ENCODE data around the gene TOB2.

Gene TOB2

DNA sequence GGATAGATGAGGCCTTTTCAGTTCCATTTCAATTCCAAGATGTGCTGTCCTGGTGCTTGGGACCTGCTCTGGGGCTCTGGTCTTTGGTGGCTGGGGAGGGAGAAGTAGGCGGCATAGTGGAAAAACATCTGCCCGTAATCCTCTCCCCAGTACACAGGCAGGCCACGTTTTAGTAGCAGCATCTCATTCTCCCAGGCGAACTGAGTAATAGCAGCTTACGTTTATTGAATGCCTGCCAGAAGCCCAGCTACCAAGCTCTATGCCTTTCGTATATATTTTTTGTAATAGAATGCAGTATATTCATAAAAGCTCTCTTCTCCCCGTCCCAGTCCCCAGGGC lies 33.8 kb upstream of the TOB2 start:
- no peak overlapping the region for H3K4me3 ChIP-seq (ENCODE audit: low read length)

DNA sequence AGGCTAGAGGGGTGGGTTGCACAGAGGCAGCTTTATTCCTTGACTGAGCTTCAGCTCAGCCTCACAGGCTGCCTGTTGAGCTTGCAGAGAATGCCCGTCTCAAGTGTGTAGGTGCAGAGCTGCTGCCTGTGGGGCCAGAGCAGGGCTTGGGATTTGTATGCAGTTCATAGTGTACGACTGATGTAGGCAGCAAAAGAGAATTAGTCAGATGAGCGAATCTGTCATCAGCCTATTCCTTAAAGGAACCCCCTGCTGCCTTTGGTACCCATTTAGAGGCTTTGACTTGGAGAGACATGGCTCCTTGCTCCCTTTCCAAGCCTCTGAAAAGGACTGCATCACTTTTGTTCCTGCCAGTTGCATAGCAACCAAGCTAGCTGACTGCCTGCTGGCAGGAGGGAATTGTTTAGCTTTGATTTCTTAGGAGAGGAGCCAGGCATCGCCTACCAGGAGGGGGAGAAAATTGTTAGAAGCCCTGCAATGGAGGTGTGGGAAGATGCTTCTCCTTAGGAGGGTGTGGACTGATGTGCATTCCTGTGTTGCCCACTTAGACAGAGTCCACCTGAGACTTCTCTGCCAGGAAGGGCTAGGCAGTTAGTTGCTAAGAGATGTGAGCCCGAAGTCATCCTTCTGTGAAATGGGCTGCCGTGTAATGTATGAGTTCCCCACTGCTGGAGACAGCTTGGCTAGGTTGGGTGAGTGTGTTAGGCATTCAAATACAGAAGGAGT lies 33.2 kb upstream of the TOB2 start:
- Histone ChIP-seq H3F3A (ENCODE audit: insufficient read depth, low read length) (no peaks in the 10 kb centered on the region), H2AFZ (ENCODE audit: low read length) (no peak overlapping the region), H3K4me3 (ENCODE audit: low read length) (no peak overlapping the region), H4K20me1 (ENCODE audit: insufficient read depth, low read length) (peaks cover 43% of the 10 kb centered on the region), H3K27me3 (replicated peaks; ENCODE audit: insufficient read depth, low read length) (no peaks in the 10 kb centered on the region), H3K4me1 (ENCODE audit: low read length) (no peaks in the 10 kb centered on the region), H3K9me3 (replicated peaks; ENCODE audit: insufficient read depth, low read length) (no peaks in the 10 kb centered on the region), H3K9me2 (replicated peaks; ENCODE audit: insufficient read depth, low read length) (no peaks in the 10 kb centered on the region), H3K9ac (ENCODE audit: low read length) (no peak overlapping the region), H3K79me2 (ENCODE audit: low read length) (peaks cover 98% of the 10 kb centered on the region), H3K4me2 (ENCODE audit: low read depth, low read length) (no peak overlapping the region), H3K27ac (ENCODE audit: low read length) (no peak overlapping the region), H3K36me3 (replicated peaks; ENCODE audit: insufficient read depth, low read length) (no peaks in the 10 kb centered on the region)
- TF ChIP-seq EZH2 (optimal IDR thresholded peaks at IDR 0.05; ENCODE audit: low read depth, low read length) = no peak
- TF ChIP-seq, protein P1, sequence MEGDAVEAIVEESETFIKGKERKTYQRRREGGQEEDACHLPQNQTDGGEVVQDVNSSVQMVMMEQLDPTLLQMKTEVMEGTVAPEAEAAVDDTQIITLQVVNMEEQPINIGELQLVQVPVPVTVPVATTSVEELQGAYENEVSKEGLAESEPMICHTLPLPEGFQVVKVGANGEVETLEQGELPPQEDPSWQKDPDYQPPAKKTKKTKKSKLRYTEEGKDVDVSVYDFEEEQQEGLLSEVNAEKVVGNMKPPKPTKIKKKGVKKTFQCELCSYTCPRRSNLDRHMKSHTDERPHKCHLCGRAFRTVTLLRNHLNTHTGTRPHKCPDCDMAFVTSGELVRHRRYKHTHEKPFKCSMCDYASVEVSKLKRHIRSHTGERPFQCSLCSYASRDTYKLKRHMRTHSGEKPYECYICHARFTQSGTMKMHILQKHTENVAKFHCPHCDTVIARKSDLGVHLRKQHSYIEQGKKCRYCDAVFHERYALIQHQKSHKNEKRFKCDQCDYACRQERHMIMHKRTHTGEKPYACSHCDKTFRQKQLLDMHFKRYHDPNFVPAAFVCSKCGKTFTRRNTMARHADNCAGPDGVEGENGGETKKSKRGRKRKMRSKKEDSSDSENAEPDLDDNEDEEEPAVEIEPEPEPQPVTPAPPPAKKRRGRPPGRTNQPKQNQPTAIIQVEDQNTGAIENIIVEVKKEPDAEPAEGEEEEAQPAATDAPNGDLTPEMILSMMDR (IDR thresholded peaks at IDR 0.05; ENCODE audit: low read length) = no peak
- no peak for TF ChIP-seq EZH2phosphoT487 (IDR thresholded peaks at IDR 0.05; ENCODE audit: low read length)
- no peak for DNase-seq

More for the DNA sequence above, 33.8 kb upstream of the TOB2 start:
- H4K20me1 ChIP-seq (ENCODE audit: insufficient read depth, low read length) = peaks cover 43% of the 10 kb centered on the region
- no peak overlapping the region for H3K4me2 ChIP-seq (ENCODE audit: low read depth, low read length)
- no peaks in the 10 kb centered on the region for H3F3A ChIP-seq (ENCODE audit: insufficient read depth, low read length)
- no peak overlapping the region for H3K27ac ChIP-seq (ENCODE audit: low read length)
- TF ChIP-seq EZH2 (optimal IDR thresholded peaks at IDR 0.05; ENCODE audit: low read depth, low read length) = no peak
- TF ChIP-seq, protein P1 (IDR thresholded peaks at IDR 0.05; ENCODE audit: low read length) = no peak
- no peaks in the 10 kb centered on the region for H3K36me3 ChIP-seq (replicated peaks; ENCODE audit: insufficient read depth, low read length)
- no peak overlapping the region for H2AFZ ChIP-seq (ENCODE audit: low read length)
- peaks cover 98% of the 10 kb centered on the region for H3K79me2 ChIP-seq (ENCODE audit: low read length)
- no peak overlapping the region for H3K9ac ChIP-seq (ENCODE audit: low read length)
- no peaks in the 10 kb centered on the region for H3K27me3 ChIP-seq (replicated peaks; ENCODE audit: insufficient read depth, low read length)
- no peak for DNase-seq
- no peaks in the 10 kb centered on the region for H3K9me2 ChIP-seq (replicated peaks; ENCODE audit: insufficient read depth, low read length)
- H3K9me3 ChIP-seq (replicated peaks; ENCODE audit: insufficient read depth, low read length) = no peaks in the 10 kb centered on the region
- no peaks in the 10 kb centered on the region for H3K4me1 ChIP-seq (ENCODE audit: low read length)

DNA sequence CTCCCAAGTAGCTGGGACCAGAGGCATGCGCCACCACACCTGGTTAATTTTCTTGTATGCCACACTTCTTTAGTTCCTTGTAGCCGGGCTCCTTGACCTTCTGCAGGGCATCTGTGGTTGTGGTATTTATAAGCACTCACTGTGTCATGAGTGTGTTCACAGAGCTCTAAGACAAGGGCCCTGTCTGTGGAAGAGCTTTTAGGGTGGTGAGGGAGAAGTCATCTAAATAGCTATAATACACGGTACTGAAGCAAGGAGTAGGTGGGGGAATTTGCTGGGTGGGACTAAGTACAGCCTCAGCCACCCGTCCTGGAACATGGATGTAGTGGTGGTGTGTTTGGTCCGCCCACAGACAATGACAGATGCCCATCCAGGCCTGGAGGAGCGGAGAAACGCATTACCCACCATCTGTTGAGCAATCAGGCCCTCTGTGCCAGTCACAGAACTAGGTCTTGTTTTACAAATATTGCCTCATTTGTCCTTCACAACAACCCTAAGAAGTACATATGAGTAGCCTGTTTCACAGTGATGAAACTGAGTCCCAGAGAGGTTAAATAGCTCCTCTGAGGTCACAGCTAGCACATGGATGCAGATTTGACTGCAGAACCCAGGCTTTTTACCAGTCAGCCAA lies 32.4 kb upstream of the TOB2 start:
- TF ChIP-seq EZH2phosphoT487 (IDR thresholded peaks at IDR 0.05; ENCODE audit: low read length) = no peak
- TF ChIP-seq, protein P1 (IDR thresholded peaks at IDR 0.05; ENCODE audit: low read length) = no peak
- no peak for TF ChIP-seq EZH2 (optimal IDR thresholded peaks at IDR 0.05; ENCODE audit: low read depth, low read length)
- Histone ChIP-seq H3K9ac (ENCODE audit: low read length) (no peak overlapping the region), H3K27me3 (replicated peaks; ENCODE audit: insufficient read depth, low read length) (no peaks in the 10 kb centered on the region), H3F3A (ENCODE audit: insufficient read depth, low read length) (no peaks in the 10 kb centered on the region), H3K4me3 (ENCODE audit: low read length) (no peak overlapping the region), H4K20me1 (ENCODE audit: insufficient read depth, low read length) (peaks cover 43% of the 10 kb centered on the region), H2AFZ (ENCODE audit: low read length) (no peak overlapping the region), H3K79me2 (ENCODE audit: low read length) (peaks cover 95% of the 10 kb centered on the region), H3K27ac (ENCODE audit: low read length) (no peak overlapping the region), H3K4me2 (ENCODE audit: low read depth, low read length) (no peak overlapping the region), H3K9me3 (replicated peaks; ENCODE audit: insufficient read depth, low read length) (no peaks in the 10 kb centered on the region), H3K4me1 (ENCODE audit: low read length) (no peaks in the 10 kb centered on the region), H3K36me3 (replicated peaks; ENCODE audit: insufficient read depth, low read length) (no peaks in the 10 kb centered on the region), H3K9me2 (replicated peaks; ENCODE audit: insufficient read depth, low read length) (no peaks in the 10 kb centered on the region)
- DNase-seq = no peak
